Astrocyte of the cerebellum (primary cell): ENCODE results near the gene DUS1L.

Experiments used
- DNase-seq: peaks from one replicate; pipeline ENCODE4 v3.0.0-alpha.2; 2011; ENCODE audit warnings: low read depth
- H3K4me3 ChIP-seq: 2 replicates; pipeline ENCODE4 v1.5.1; 2011; ENCODE audit warnings: mild to moderate bottlenecking, low read depth, low read length, moderate library complexity
- CTCF ChIP-seq: IDR thresholded peaks from 2 replicates; pipeline ENCODE4 v1.5.1; 2012; ENCODE audit warnings: low read length, low read depth, moderate library complexity, mild to moderate bottlenecking; ENCODE audit errors: missing control alignments
- in situ Hi-C: cut with HindIII; loops from 2 replicates; pipeline ENCODE4 v1.10.0; 2017; ENCODE audit warnings: low sequenced_read_pairs

The DUS1L gene

GRCh38 chr17:82088838-82089722 is 23.5 kb upstream of the DUS1L start:
- no peak overlapping the region for H3K4me3 ChIP-seq
- TF ChIP-seq CTCF: no peak
- DNase-seq: no peak
- in situ Hi-C loops: no loop called here

- no peak for TF ChIP-seq CTCF
- in situ Hi-C loops: no loop called here
- H3K4me3 ChIP-seq: no peak overlapping the region
- DNase-seq: no peak
These were observed 22.6 kb upstream of the DUS1L start for GRCh38 chr17:82087961-82088837.

- in situ Hi-C loops: no loop called here
- no peak for DNase-seq
- no peak overlapping the region for H3K4me3 ChIP-seq
- no peak for TF ChIP-seq CTCF
These were observed 21.6 kb upstream of the DUS1L start for GRCh38 chr17:82086941-82087906.

GRCh38 chr17:82085931-82086764 is 20.5 kb upstream of the DUS1L start:
- in situ Hi-C loops: no loop called here
- no peak overlapping the region for H3K4me3 ChIP-seq
- no peak for DNase-seq
- no peak for TF ChIP-seq CTCF

- no peak for TF ChIP-seq CTCF
- no peak overlapping the region for H3K4me3 ChIP-seq
- in situ Hi-C loops: no loop called here
- no peak for DNase-seq
These were observed 19.6 kb upstream of the DUS1L start for GRCh38 chr17:82085031-82085861.
